Transverse colon (tissue), 4 donors: Measurements from ENCODE around the gene ARX. TPM values are rescaled to one million over a fixed set of nuclear protein-coding genes. Genes with fewer than 3 reads are reported as not detected.

Experiments
- DNase-seq: peaks from one replicate; pipeline ENCODE4 v3.0.0-alpha.2; 2019
- H3K27ac ChIP-seq, 4 donors: fragments of 200-600 bp; sonication (generic); 2 replicates each; pipeline ENCODE4 v1.5.1; 2016 to 2018; ENCODE audit warnings: inconsistent platforms in 4 of 4
- H3K27me3 ChIP-seq: fragments of 200-600 bp; sonication (generic); 2 replicates; pipeline ENCODE4 v1.5.1; 2017; ENCODE audit warnings: inconsistent platforms
- H3K36me3 ChIP-seq, 4 donors: fragments of 200-600 bp; sonication (generic); 2 replicates each; pipeline ENCODE4 v1.5.1; 2017 to 2019; ENCODE audit warnings: inconsistent platforms in 4 of 4
- H3K4me1 ChIP-seq, 4 donors: fragments of 200-600 bp; sonication (generic); 2 replicates each; pipeline ENCODE4 v1.5.1; 2017 to 2020; ENCODE audit warnings: inconsistent platforms in 4 of 4
- H3K4me3 ChIP-seq, 4 donors: fragments of 200-600 bp; sonication (generic); 1 replicate in 1 of 4; 2 replicates in 3 of 4; pipeline versions ENCODE4 v1.5.1 to v1.6.1; 2017 to 2019; ENCODE audit warnings: inconsistent platforms in 4 of 4
- H3K9me3 ChIP-seq, 2 donors: fragments of 200-600 bp; sonication (generic); 2 replicates each; pipeline ENCODE4 v1.5.1; 2017 to 2019; ENCODE audit warnings: inconsistent platforms in 2 of 2
- EP300 ChIP-seq: sonication (generic); formaldehyde crosslinking; IDR thresholded peaks from one replicate; pipeline ENCODE4 v1.6.1; 2017; ENCODE audit warnings: antibody characterized with exemption, low read depth
- POLR2A ChIP-seq: fragments of 450-650 bp; IDR thresholded peaks from one replicate; pipeline ENCODE4 v1.6.1; 2016; ENCODE audit warnings: antibody characterized with exemption, mild to moderate bottlenecking, moderate library complexity
- POLR2AphosphoS5 ChIP-seq, 3 donors: sonication (generic); formaldehyde crosslinking; IDR thresholded peaks; one replicate each; pipeline ENCODE4 v1.6.1; 2016; ENCODE audit warnings: antibody characterized with exemption in 3 of 3
- WGBS, 2 donors: methylation state at CpG; one replicate each; pipeline ENCODE4 v1.1.5; 2018; ENCODE audit warnings: low coverage in 1 of 2; 5-methylcytosine and 5-hydroxymethylcytosine counted together
- in situ Hi-C, 4 donors: fragments of 200-750 bp; cut with MboI; loops; one replicate each; pipeline versions ENCODE4 v1.15.0 to v1.15.1; 2017; ENCODE audit warnings: low sequenced_read_pairs in 3 of 4, low pct_ligation_motif_present in 1 of 4, low pct_unique_long_range_greater_than_20kb in 1 of 4
- intact Hi-C: fragments of 100-400 bp; cut with DNase I; formaldehyde crosslinking; loops from one replicate; pipeline ENCODE4 v1.15.1; 2023; ENCODE audit warnings: low total_unique reads
- total RNA-seq, 4 donors: library from RNA; depleted of rRNA; stranded (reverse); fragments of >200 nt; gene quantifications; one replicate each; pipeline ENCODE4 v1.1.0, GENCODE V29; 2016
- TF ChIP-seq, protein P1 (sequence below), 5 experiments: fragments of 200-600 bp in 3 of 5; fragments of 450-650 bp in 2 of 5; sonication (generic) in 3 of 5; IDR thresholded peaks; 1 replicate in 2 of 5; 2 replicates in 3 of 5; pipeline ENCODE4 v1.5.1; 2016 to 2017; ENCODE audit warnings: antibody characterized with exemption in 5 of 5, inconsistent platforms in 3 of 5, mild to moderate bottlenecking in 2 of 5, moderate library complexity in 1 of 5

Gene ARX
- total RNA-seq, 4 donors from 2014 or later, result not detected

DNA sequence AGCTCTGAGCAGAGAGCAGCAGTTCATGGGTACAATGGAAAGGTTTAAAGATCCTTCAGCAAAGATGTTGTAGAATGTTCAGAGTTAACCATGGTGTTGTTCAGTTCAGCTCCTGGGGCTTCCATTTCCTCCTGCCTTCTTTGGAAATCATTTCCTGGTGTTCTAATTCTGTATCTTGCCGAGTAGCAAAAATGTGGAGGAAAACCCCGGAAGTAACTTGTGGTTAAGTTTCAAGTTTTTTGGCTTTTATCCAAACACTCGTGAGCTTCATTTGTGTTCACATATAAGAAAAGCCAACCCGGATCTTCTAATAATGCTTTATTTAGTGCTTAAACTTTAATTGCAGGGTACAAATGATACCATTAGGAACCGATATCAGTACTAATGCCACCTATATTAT lies 33.6 kb upstream of the ARX start:
- WGBS, 2 donors, result 27 to 46% methylated on average over 3 to 5 of the region's 5 CpGs
- H3K4me3 ChIP-seq, result no peak overlapping the region
- H3K27me3 ChIP-seq, result no peaks in the 10 kb centered on the region
- no peaks in the 10 kb centered on the region for H3K36me3 ChIP-seq
- H3K4me1 ChIP-seq, result no peaks in the 10 kb centered on the region
- in situ Hi-C loops (no loop called here), intact Hi-C loops (no loop called here)
- no peak overlapping the region for H3K27ac ChIP-seq
- no peaks in the 10 kb centered on the region for H3K9me3 ChIP-seq
- TF ChIP-seq POLR2A, result no peak
- DNase-seq, result no peak

DNA sequence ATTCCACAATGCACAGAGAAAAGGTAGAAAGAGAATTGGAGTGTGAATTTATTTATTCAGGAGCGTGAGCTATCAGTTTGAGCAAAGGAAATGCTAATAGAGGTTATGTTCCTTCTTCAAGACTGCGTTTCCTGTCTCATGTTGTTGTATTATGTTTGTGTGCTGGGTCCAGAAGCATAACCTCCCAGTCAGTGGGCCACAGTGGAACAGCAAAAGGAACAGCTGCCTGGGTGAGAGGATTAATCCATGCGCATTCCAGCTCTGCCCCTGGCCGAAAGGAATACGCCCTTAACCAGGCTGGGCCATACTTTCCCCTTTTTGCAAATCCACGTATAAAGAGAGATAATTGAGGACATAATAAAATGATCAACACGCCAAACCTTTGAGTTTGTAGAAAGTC lies 32.4 kb upstream of the ARX start:
- WGBS, 2 donors, result 80% methylated on average over 7 of the region's 7 CpGs; no CpG with 5 or more reads in 1 of the 2 donors

DNA sequence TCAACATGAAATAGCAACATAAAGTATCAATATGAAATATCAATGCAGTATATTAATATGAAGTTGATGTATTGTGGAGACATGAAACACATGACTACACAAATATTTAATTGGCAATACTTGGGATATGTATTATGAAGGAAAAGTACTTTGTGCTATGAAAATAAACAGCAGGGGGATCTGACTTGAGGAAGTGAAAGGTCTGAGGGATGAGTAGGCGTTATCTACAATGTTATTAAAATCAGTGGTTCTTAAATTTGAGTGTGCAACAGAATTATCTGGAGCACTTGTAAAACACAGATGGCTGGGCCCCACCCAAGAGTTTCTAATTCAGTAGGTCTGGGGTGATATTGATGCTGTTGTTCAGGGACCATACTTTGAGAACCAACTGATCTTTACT lies 27.4 kb upstream of the ARX start:
- 50 to 71% methylated on average over 1 of the region's 1 CpG for WGBS, 2 donors

More for the DNA sequence above, 32.4 kb upstream of the ARX start:
- intact Hi-C loops, result no loop called here
- Histone ChIP-seq H3K4me1 (no peaks in the 10 kb centered on the region), H3K27me3 (no peaks in the 10 kb centered on the region), H3K9me3 (no peaks in the 10 kb centered on the region), H3K27ac (no peak overlapping the region), H3K4me3 (no peak overlapping the region), H3K36me3 (no peaks in the 10 kb centered on the region)
- DNase-seq, result no peak
- TF ChIP-seq EP300, result no peak
- TF ChIP-seq, protein P1, sequence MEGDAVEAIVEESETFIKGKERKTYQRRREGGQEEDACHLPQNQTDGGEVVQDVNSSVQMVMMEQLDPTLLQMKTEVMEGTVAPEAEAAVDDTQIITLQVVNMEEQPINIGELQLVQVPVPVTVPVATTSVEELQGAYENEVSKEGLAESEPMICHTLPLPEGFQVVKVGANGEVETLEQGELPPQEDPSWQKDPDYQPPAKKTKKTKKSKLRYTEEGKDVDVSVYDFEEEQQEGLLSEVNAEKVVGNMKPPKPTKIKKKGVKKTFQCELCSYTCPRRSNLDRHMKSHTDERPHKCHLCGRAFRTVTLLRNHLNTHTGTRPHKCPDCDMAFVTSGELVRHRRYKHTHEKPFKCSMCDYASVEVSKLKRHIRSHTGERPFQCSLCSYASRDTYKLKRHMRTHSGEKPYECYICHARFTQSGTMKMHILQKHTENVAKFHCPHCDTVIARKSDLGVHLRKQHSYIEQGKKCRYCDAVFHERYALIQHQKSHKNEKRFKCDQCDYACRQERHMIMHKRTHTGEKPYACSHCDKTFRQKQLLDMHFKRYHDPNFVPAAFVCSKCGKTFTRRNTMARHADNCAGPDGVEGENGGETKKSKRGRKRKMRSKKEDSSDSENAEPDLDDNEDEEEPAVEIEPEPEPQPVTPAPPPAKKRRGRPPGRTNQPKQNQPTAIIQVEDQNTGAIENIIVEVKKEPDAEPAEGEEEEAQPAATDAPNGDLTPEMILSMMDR (IDR thresholded peaks at IDR 0.05), result no peak
- TF ChIP-seq POLR2A, result no peak
- no peak for TF ChIP-seq POLR2AphosphoS5 (IDR thresholded peaks at IDR 0.05)
- in situ Hi-C loops, result no loop called here

DNA sequence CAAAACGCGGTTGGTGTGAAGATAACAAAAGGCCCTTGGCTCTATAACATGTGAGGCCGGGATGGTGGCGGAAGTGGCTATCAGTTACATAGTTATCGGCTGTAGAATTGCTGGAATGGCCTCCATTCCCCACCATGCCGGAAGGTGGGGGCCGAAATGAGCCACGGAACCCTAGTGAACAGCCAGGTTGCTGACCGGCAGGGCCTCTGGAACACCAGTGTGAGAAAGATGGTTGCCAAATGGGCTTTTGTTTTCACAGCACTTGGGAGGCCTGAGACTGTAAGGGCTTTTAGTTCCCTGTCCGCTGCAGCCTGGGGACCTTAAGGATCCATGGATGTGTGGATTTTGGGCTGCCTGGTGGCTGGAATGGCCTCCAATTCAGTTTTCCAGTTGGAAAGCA lies 23.3 kb upstream of the ARX start:
- H3K27ac ChIP-seq, result no peak overlapping the region
- no peaks in the 10 kb centered on the region for H3K36me3 ChIP-seq
- no peaks in the 10 kb centered on the region for H3K4me1 ChIP-seq
- intact Hi-C loops, result no loop called here
- DNase-seq, result no peak
- H3K27me3 ChIP-seq, result no peaks in the 10 kb centered on the region
- WGBS, 2 donors, result 80 to 88% methylated on average over 1 to 10 of the region's 10 CpGs
- no peaks in the 10 kb centered on the region for H3K9me3 ChIP-seq
- TF ChIP-seq POLR2AphosphoS5 (IDR thresholded peaks at IDR 0.05), result no peak
- TF ChIP-seq, protein P1 (IDR thresholded peaks at IDR 0.05), result no peak
- TF ChIP-seq POLR2A, result no peak
- TF ChIP-seq EP300, result no peak
- H3K4me3 ChIP-seq, result no peak overlapping the region
- in situ Hi-C loops, result no loop called here

More for the DNA sequence above, 27.4 kb upstream of the ARX start:
- H3K36me3 ChIP-seq, result no peaks in the 10 kb centered on the region
- in situ Hi-C loops, result no loop called here
- H3K27ac ChIP-seq, result no peak overlapping the region
- H3K9me3 ChIP-seq, result no peaks in the 10 kb centered on the region
- DNase-seq, result no peak
- no peaks in the 10 kb centered on the region for H3K4me1 ChIP-seq
- no peaks in the 10 kb centered on the region for H3K27me3 ChIP-seq
- intact Hi-C loops, result no loop called here
- H3K4me3 ChIP-seq, result no peak overlapping the region
- TF ChIP-seq POLR2A (no peak), POLR2AphosphoS5 (IDR thresholded peaks at IDR 0.05) (no peak), EP300 (no peak)
- TF ChIP-seq, protein P1 (IDR thresholded peaks at IDR 0.05), result no peak

DNA sequence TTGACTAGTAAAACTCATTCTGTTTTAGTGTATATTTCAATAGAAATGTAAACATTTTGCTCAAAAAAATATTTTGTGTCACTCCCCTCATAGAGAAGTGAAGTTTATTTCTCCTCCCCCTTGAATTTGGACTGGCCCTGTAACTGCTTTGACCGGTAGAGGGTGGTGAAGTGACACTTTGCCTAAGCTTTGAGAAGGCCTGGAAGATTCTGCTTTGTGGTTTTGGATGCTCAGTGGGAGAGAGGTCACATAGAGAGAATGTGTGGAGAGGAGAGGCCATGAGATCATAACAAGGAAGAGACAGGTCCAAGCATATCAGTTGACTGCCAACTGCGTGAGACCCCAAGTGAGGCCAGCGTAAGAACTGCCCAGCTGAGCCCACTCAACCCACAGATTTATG lies 19.1 kb upstream of the ARX start:
- 90% methylated on average over 3 of the region's 3 CpGs; no CpG with 5 or more reads in 1 of the 2 donors for WGBS, 2 donors
- in situ Hi-C loops, result no loop called here

More for the DNA sequence above, 19.1 kb upstream of the ARX start:
- DNase-seq, result no peak
- H3K4me3 ChIP-seq, result no peak overlapping the region
- intact Hi-C loops, result no loop called here
- no peaks in the 10 kb centered on the region for H3K4me1 ChIP-seq
- H3K36me3 ChIP-seq, result no peaks in the 10 kb centered on the region
- no peak overlapping the region for H3K27ac ChIP-seq
- H3K9me3 ChIP-seq, result no peaks in the 10 kb centered on the region
- TF ChIP-seq POLR2AphosphoS5 (IDR thresholded peaks at IDR 0.05) (no peak), POLR2A (no peak), EP300 (no peak)
- TF ChIP-seq, protein P1 (IDR thresholded peaks at IDR 0.05), result no peak
- H3K27me3 ChIP-seq, result no peaks in the 10 kb centered on the region
